ENCODE data around the gene TEX261. TPM values are rescaled to one million over a fixed set of nuclear protein-coding genes. Genes with fewer than 3 reads are reported as not detected.

The TEX261 gene
- total and polyA plus RNA-seq, 2 of the 8 experiments (the other 6 are each of a cell fraction or from before 2014, with no cell fraction given): 25.2 to 30.1 TPM

- no peak overlapping the region for H3K4me2 ChIP-seq (ENCODE audit: insufficient read depth in 1 of 2, low read depth in 2 of 2, low read length in 2 of 2)
- peaks cover 4 to 41% (median 34%) of the 10 kb centered on the region in 4 experiments for H3K27me3 ChIP-seq (replicated peaks in 1 of 4; ENCODE audit: control insufficient read depth in 3 of 4, extremely low read depth in 1 of 4, insufficient read depth in 3 of 4, low read length in 3 of 4)
- H4K8ac ChIP-seq (ENCODE audit: extremely low read depth, insufficient read depth, low read length): no peak overlapping the region
- FAIRE-seq (no peak), DNase-seq (ENCODE audit: low read depth in 1 of 2, low spot score in 2 of 2) (peak in 1 of 2 experiments; percentile 32)
- 0 out of 2 replicates have a peak overlapping the region, but pooled peaks have one; percentile 23 for H2BK12ac ChIP-seq (ENCODE audit: low read depth, low read length)
- no peak overlapping the region for H3K56ac ChIP-seq (replicated peaks; ENCODE audit: insufficient read length, low read depth, low read length)
- no peak overlapping the region for H4K91ac ChIP-seq (replicated peaks; ENCODE audit: insufficient read length, low read length)
- no peak overlapping the region for H3K27ac ChIP-seq (ENCODE audit: low read depth, low read length)
- no peak overlapping the region for H2BK15ac ChIP-seq (ENCODE audit: low read length)
- H2BK20ac ChIP-seq (ENCODE audit: low read length): no peak overlapping the region
- H2AK5ac ChIP-seq (ENCODE audit: low read depth, low read length): no peak overlapping the region
- H2BK5ac ChIP-seq (ENCODE audit: low read depth, low read length): no peak overlapping the region
- no peak overlapping the region for H4K5ac ChIP-seq (ENCODE audit: insufficient read length, low read depth, low read length)
- H3K23me2 ChIP-seq (ENCODE audit: low read depth, low read length): peaks cover 3% of the 10 kb centered on the region; the same call in 1 of the 2 replicates
- WGBS, 2 experiments (ENCODE audit: extremely low coverage in 1 of 2, insufficient coverage in 1 of 2, insufficient read length in 1 of 2, insufficient replicate concordance in 2 of 2, low coverage in 1 of 2, low lambda C conversion rate in 2 of 2, missing lambda C conversion rate in 1 of 2): 89% methylated on average over 6 of the region's 6 CpGs; no CpG with 5 or more reads in 1 of the 2 experiments
- H2AFZ ChIP-seq (ENCODE audit: low read length): no peak overlapping the region
- H3K4me1 ChIP-seq (replicated peaks in 1 of 4; ENCODE audit: control insufficient read depth in 3 of 4, insufficient read depth in 4 of 4, low read length in 3 of 4): peaks cover 7 to 45% (median 36%) of the 10 kb centered on the region in 4 experiments
- no peak overlapping the region for H3K14ac ChIP-seq (ENCODE audit: insufficient read length)
- no peak overlapping the region for H2BK120ac ChIP-seq (replicated peaks; ENCODE audit: low read depth, low read length)
- H3K23ac ChIP-seq (ENCODE audit: insufficient read length): no peak overlapping the region
- H3K4ac ChIP-seq (replicated peaks; ENCODE audit: insufficient read length, low read depth, low read length): no peak overlapping the region
- no peaks in the 10 kb centered on the region for H3K79me1 ChIP-seq (ENCODE audit: low read depth, low read length)
- ChIA-PET CTCF (ENCODE audit: partially characterized antibody) (interaction anchor here (0.6 to 22.0 kb wide), 8 partner anchors 10 to 214 kb away, joined by 3 to 513 read pairs (median 7); partner anchors contain the start of gene ATP6V1B1), POLR2A (ENCODE audit: partially characterized antibody) (no interaction called here)
- no peak overlapping the region for H3K18ac ChIP-seq (ENCODE audit: extremely low read depth, low read length)
- no peaks in the 10 kb centered on the region for H3K79me2 ChIP-seq (ENCODE audit: control insufficient read depth in 1 of 2, insufficient read depth in 2 of 2, low read length in 2 of 2)
- peaks cover 0 to 3% of the 10 kb centered on the region in 2 experiments for H4K20me1 ChIP-seq (replicated peaks in 1 of 2; ENCODE audit: control insufficient read depth in 1 of 2, insufficient read depth in 2 of 2, low read length in 2 of 2)
- no peaks in the 10 kb centered on the region for H3K9me3 ChIP-seq (ENCODE audit: insufficient read depth in 2 of 2, low read depth in 1 of 2, low read length in 1 of 2)
- no peak overlapping the region for H3K4me3 ChIP-seq (ENCODE audit: extremely low read depth in 1 of 4, insufficient read depth in 2 of 4, low read depth in 3 of 4, low read length in 4 of 4)
- TF ChIP-seq, protein P1, sequence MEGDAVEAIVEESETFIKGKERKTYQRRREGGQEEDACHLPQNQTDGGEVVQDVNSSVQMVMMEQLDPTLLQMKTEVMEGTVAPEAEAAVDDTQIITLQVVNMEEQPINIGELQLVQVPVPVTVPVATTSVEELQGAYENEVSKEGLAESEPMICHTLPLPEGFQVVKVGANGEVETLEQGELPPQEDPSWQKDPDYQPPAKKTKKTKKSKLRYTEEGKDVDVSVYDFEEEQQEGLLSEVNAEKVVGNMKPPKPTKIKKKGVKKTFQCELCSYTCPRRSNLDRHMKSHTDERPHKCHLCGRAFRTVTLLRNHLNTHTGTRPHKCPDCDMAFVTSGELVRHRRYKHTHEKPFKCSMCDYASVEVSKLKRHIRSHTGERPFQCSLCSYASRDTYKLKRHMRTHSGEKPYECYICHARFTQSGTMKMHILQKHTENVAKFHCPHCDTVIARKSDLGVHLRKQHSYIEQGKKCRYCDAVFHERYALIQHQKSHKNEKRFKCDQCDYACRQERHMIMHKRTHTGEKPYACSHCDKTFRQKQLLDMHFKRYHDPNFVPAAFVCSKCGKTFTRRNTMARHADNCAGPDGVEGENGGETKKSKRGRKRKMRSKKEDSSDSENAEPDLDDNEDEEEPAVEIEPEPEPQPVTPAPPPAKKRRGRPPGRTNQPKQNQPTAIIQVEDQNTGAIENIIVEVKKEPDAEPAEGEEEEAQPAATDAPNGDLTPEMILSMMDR (IDR thresholded peaks at IDR 0.05; ENCODE audit: control extremely low read depth in 1 of 3, insufficient read depth in 1 of 3, low read depth in 1 of 3, low read length in 3 of 3): peak in 1 of 3 experiments; percentile 2; a peak in 1 of 4 replicates
- TF ChIP-seq KDM4A (IDR thresholded peaks at IDR 0.05; ENCODE audit: low read depth, low read length, severe bottlenecking): no peak
- no peaks in the 10 kb centered on the region for H3K36me3 ChIP-seq (ENCODE audit: control insufficient read depth in 2 of 4, insufficient read depth in 4 of 4, low read length in 3 of 4)
- no peak overlapping the region for H3K9ac ChIP-seq (replicated peaks in 1 of 4; ENCODE audit: extremely low read depth in 1 of 4, low read depth in 3 of 4, low read length in 3 of 4)
These were observed 53.5 kb downstream of the TEX261 start for GRCh38 chr2:70941186-70941585.

Measured in H1 (cell line).